ENCODE data around the gene POLD3. TPM values are rescaled to one million over a fixed set of nuclear protein-coding genes. Genes with fewer than 3 reads are reported as not detected.

Gene POLD3
- total RNA-seq, 4 donors from 2014 or later, result 9.7 to 17.5 (median 12.1) TPM

DNA sequence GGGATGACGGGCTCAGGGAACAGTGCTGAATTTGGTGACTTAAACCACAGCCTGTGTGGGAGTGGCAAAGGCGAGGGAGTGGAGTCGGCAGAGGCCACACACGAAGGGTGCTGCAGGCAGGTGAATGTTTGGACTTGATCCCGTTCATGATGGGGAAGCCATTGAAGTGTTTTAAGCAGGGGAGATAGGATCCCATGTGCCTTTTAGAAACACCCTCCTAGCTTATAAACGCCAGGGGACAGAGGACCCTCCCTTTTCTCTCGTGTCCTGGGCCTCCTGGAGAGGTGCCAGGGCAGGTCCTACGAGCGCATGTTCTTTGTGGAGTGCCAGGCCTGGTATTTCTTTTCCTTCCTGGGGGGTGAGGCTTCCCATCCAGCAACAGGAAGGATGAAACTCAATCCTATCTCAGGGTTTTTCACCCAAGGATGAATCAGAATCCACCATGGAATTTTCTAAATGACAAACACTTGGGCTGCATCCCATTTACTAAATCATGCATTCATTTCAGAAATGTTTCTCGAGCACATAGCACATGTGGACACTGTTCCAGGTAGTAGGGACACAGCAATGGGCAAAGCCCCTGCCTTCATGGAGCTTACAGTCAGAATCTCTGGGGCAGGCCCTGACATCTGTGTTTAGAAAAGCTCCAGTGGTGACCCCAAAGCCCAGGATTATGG lies 79.3 kb downstream of the POLD3 start:
- no peak for ATAC-seq (ENCODE audit: low FRiP score)
- TF ChIP-seq, protein P1, sequence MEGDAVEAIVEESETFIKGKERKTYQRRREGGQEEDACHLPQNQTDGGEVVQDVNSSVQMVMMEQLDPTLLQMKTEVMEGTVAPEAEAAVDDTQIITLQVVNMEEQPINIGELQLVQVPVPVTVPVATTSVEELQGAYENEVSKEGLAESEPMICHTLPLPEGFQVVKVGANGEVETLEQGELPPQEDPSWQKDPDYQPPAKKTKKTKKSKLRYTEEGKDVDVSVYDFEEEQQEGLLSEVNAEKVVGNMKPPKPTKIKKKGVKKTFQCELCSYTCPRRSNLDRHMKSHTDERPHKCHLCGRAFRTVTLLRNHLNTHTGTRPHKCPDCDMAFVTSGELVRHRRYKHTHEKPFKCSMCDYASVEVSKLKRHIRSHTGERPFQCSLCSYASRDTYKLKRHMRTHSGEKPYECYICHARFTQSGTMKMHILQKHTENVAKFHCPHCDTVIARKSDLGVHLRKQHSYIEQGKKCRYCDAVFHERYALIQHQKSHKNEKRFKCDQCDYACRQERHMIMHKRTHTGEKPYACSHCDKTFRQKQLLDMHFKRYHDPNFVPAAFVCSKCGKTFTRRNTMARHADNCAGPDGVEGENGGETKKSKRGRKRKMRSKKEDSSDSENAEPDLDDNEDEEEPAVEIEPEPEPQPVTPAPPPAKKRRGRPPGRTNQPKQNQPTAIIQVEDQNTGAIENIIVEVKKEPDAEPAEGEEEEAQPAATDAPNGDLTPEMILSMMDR (IDR thresholded peaks at IDR 0.05), result no peak
- DNase-seq (ENCODE audit: low spot score), result no peak

DNA sequence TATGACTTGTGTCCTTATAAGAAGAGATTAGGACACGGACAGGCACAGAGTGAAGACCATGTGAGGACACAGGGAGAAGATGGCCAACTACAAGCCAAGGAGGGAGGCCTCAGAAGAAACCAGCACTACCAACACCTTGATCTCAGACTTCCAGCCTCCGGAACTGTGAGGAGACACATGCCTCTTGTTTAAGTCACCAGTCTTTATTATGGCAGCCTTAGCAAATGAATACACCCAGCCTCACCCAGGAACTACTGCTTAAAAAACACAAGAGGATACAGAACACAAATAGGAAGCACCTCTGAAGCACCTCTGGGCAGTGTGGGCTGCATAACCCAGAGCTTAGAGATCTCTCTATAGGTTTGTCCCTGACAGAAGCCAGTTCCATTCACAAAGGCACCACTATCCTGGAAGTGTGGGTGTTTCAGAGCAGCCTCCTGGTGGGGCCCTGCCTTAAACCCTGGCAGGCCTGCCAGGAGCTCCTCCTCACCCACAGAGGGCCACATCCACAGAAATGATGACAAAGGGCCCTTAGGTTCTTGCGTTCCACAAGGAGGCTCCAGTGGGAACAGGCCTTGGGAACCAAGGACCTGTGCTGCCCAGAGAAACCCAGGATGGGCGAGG lies 80.1 kb downstream of the POLD3 start:
- ATAC-seq (ENCODE audit: low FRiP score) (peak; percentile 29), DNase-seq (ENCODE audit: low spot score) (no peak)
- TF ChIP-seq, protein P1 (IDR thresholded peaks at IDR 0.05), result no peak

DNA sequence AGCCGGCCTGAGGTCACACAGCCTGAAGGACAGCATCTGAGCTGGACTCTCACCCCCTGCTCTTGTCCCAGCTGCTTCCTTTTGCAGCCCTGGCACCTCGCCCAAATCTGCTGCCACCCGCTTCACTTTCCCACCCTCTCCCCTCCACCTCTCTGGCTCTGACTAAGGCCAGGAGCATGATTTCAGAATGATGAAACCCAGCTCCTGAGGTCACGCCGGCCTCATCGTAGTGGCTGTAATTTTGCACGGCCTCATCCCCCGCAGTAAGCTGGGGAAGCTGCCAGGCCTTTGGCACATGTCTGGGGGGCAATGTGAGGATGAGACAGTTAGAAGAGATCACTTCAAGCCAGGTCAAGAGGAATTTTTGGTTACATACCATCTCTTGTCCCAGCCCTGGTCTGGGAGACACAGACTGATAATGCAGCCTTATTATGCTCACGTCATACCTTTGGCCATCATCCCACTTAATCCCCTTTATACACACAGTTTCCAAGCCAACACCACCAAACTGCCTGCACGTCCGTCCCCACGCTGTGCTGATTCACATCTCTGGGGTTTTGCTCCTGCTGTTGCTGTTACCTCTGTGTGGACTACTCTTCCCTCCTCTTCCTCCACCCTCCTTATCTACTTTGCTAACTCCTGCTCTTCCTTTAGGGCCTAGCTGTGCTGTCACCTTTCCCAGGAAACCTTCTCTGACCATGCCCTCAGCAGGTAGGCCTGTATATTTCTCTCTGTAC lies 80.7 kb downstream of the POLD3 start:
- TF ChIP-seq, protein P1 (IDR thresholded peaks at IDR 0.05), result no peak
- DNase-seq (ENCODE audit: low spot score) (peak; percentile 78), ATAC-seq (ENCODE audit: low FRiP score) (peak; percentile 89)

DNA sequence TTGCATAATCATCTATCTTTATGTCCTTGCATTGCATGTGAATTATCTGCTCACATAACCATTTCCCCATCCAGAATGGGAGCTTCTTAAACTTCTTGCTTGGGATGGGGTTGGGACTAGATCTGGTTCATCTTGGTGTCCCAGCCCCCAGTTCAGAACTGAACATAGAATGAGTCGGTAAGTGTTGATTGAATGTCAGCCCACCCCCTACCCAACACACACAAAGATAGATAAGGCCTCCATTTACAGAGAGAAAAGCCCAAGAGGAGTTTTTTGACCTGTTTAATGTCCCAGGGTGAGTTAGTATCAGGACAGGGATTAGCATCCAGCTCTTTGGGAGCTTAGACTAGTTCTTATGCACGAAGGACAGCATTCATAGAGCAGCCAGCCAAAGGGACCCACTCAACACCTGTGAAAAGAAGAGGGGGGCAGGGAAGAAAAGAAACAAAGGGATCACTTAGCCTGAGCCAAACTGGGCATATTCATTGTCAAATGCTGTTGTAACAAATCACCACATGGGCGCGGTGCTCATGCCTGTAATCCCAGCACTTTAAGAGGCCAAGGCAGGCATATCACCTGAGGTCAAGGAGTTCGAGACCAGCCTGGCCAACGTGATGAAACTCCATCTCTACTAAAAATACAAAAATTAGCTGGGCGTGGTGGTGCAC lies 81.4 kb downstream of the POLD3 start:
- TF ChIP-seq, protein P1 (IDR thresholded peaks at IDR 0.05), result no peak
- DNase-seq (ENCODE audit: low spot score) (no peak), ATAC-seq (ENCODE audit: low FRiP score) (no peak)

- TF ChIP-seq, protein P1 (IDR thresholded peaks at IDR 0.05), result no peak
- DNase-seq (ENCODE audit: low spot score) (no peak), ATAC-seq (ENCODE audit: low FRiP score) (no peak)
Observed at GRCh38 chr11:74675761-74676160, 83.4 kb downstream of the POLD3 start.

DNA sequence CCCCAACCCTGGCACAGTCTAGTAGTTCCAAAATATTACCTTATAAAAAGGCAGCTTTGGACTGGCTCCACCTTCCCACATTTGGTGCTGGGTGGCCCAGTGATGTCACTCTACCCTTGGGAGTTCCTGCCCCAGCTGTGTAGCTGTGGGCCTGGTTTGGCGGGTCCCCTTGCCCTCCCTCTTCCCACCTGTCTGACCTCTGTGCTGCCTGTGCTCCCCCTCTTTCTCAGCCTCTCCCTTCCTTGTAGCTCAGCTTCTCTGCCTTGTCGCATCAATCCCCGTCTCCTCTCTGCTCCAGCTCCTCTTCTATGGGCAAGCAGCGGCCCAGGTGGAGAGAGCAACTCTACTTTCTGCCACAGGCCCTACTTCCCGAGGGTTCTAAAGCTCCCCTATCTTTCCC lies 84.2 kb downstream of the POLD3 start:
- ATAC-seq (ENCODE audit: low FRiP score) (no peak), DNase-seq (ENCODE audit: low spot score) (no peak)
- TF ChIP-seq, protein P1 (IDR thresholded peaks at IDR 0.05), result no peak

Data from omental fat pad (tissue), 4 donors.